ENCODE data around the gene ZNG1F. TPM values are rescaled to one million over a fixed set of nuclear protein-coding genes. Genes with fewer than 3 reads are reported as not detected.
"Not testable (repeated sequence)": the region's sequence is repeated elsewhere in the genome, so short reads cannot be mapped to it uniquely, and the experiment has no call there.

The ZNG1F gene
- total RNA-seq, 4 donors from 2014 or later, result 6.8 to 13.8 (median 8.7) TPM

GRCh38 chr9:41108816-41109215, 80.3 kb downstream of the ZNG1F start:
- DNase-seq (ENCODE audit: low spot score in 2 of 2); intact Hi-C loops (cut with DNase I; ENCODE audit: low total_unique reads); H3K4me3 ChIP-seq (ENCODE audit: low read depth, poor library complexity, severe bottlenecking): not testable (repeated sequence)
- WGBS, 2 donors, result no CpG with 5 or more reads among the region's 22 CpGs

GRCh38 chr9:41106472-41107116, 82.5 kb downstream of the ZNG1F start:
- DNase-seq (ENCODE audit: low spot score in 2 of 2); H3K4me3 ChIP-seq (ENCODE audit: low read depth, poor library complexity, severe bottlenecking); intact Hi-C loops (cut with DNase I; ENCODE audit: low total_unique reads): not testable (repeated sequence)
- WGBS, 2 donors, result 34 to 38% methylated on average over 8 of the region's 34 CpGs

GRCh38 chr9:41105557-41106253, 83.4 kb downstream of the ZNG1F start:
- H3K4me3 ChIP-seq (ENCODE audit: low read depth, poor library complexity, severe bottlenecking); DNase-seq (ENCODE audit: low spot score in 2 of 2); intact Hi-C loops (cut with DNase I; ENCODE audit: low total_unique reads): not testable (repeated sequence)
- WGBS, 2 donors, result 37 to 60% methylated on average over 8 to 10 of the region's 13 CpGs

- intact Hi-C loops (cut with DNase I; ENCODE audit: low total_unique reads); H3K4me3 ChIP-seq (ENCODE audit: low read depth, poor library complexity, severe bottlenecking); DNase-seq (ENCODE audit: low spot score in 2 of 2): not testable (repeated sequence)
- 24 to 25% methylated on average over 3 to 6 of the region's 19 CpGs for WGBS, 2 donors
Observed at GRCh38 chr9:41104542-41104941, 84.6 kb downstream of the ZNG1F start.

GRCh38 chr9:41100508-41100907, 88.6 kb downstream of the ZNG1F start:
- intact Hi-C loops (cut with DNase I; ENCODE audit: low total_unique reads); H3K4me3 ChIP-seq (ENCODE audit: low read depth, poor library complexity, severe bottlenecking); DNase-seq (ENCODE audit: low spot score in 2 of 2): not testable (repeated sequence)
- WGBS, 2 donors, result 51 to 63% methylated on average over 7 of the region's 7 CpGs

- intact Hi-C loops (cut with DNase I; ENCODE audit: low total_unique reads); H3K4me3 ChIP-seq (ENCODE audit: low read depth, poor library complexity, severe bottlenecking); DNase-seq (ENCODE audit: low spot score in 2 of 2): not testable (repeated sequence)
- 59 to 66% methylated on average over 4 of the region's 4 CpGs for WGBS, 2 donors
Observed at GRCh38 chr9:41098759-41099158, 90.4 kb downstream of the ZNG1F start.

GRCh38 chr9:41095060-41095459, 94.1 kb downstream of the ZNG1F start:
- H3K4me3 ChIP-seq (ENCODE audit: low read depth, poor library complexity, severe bottlenecking); intact Hi-C loops (cut with DNase I; ENCODE audit: low total_unique reads); DNase-seq (ENCODE audit: low spot score in 2 of 2): not testable (repeated sequence)
- 30 to 41% methylated on average over 2 of the region's 2 CpGs for WGBS, 2 donors

GRCh38 chr9:41094010-41094773, 94.9 kb downstream of the ZNG1F start:
- 62 to 69% methylated on average over 3 of the region's 9 CpGs for WGBS, 2 donors
- DNase-seq (ENCODE audit: low spot score in 2 of 2); H3K4me3 ChIP-seq (ENCODE audit: low read depth, poor library complexity, severe bottlenecking); intact Hi-C loops (cut with DNase I; ENCODE audit: low total_unique reads): not testable (repeated sequence)

- DNase-seq (ENCODE audit: low spot score in 2 of 2); H3K4me3 ChIP-seq (ENCODE audit: low read depth, poor library complexity, severe bottlenecking); intact Hi-C loops (cut with DNase I; ENCODE audit: low total_unique reads): not testable (repeated sequence)
Observed at GRCh38 chr9:41090922-41091321, 98.2 kb downstream of the ZNG1F start.

GRCh38 chr9:41090386-41090785, 98.7 kb downstream of the ZNG1F start:
- WGBS, 2 donors, result 44 to 69% methylated on average over 1 of the region's 1 CpG
- intact Hi-C loops (cut with DNase I; ENCODE audit: low total_unique reads); DNase-seq (ENCODE audit: low spot score in 2 of 2); H3K4me3 ChIP-seq (ENCODE audit: low read depth, poor library complexity, severe bottlenecking): not testable (repeated sequence)

- 13% methylated on average over 9 to 10 of the region's 11 CpGs for WGBS, 2 donors
- intact Hi-C loops (cut with DNase I; ENCODE audit: low total_unique reads); H3K4me3 ChIP-seq (ENCODE audit: low read depth, poor library complexity, severe bottlenecking); DNase-seq (ENCODE audit: low spot score in 2 of 2): not testable (repeated sequence)
Observed at GRCh38 chr9:41088450-41089059, 100.6 kb downstream of the ZNG1F start.

- not testable (repeated sequence) for DNase-seq (ENCODE audit: low spot score in 2 of 2)
- 60 to 64% methylated on average over 5 of the region's 5 CpGs for WGBS, 2 donors
Observed at GRCh38 chr9:41087929-41088328, 101.2 kb downstream of the ZNG1F start.

GRCh38 chr9:41087157-41087780, 101.8 kb downstream of the ZNG1F start:
- peak in 1 of 2 donors; percentile 76 for DNase-seq (ENCODE audit: low spot score in 2 of 2)
- H3K4me3 ChIP-seq (ENCODE audit: low read depth, poor library complexity, severe bottlenecking); intact Hi-C loops (cut with DNase I; ENCODE audit: low total_unique reads): not testable (repeated sequence)
- WGBS, 2 donors, result 42 to 46% methylated on average over 5 of the region's 5 CpGs

More at GRCh38 chr9:41087929-41088328, 101.2 kb downstream of the ZNG1F start:
- intact Hi-C loops (cut with DNase I; ENCODE audit: low total_unique reads); H3K4me3 ChIP-seq (ENCODE audit: low read depth, poor library complexity, severe bottlenecking): not testable (repeated sequence)

- DNase-seq (ENCODE audit: low spot score in 2 of 2); intact Hi-C loops (cut with DNase I; ENCODE audit: low total_unique reads); H3K4me3 ChIP-seq (ENCODE audit: low read depth, poor library complexity, severe bottlenecking): not testable (repeated sequence)
- WGBS, 2 donors, result 69 to 79% methylated on average over 1 of the region's 1 CpG
Observed at GRCh38 chr9:41086685-41087084, 102.4 kb downstream of the ZNG1F start.

Data from lower leg skin (tissue), 4 donors.